Ovary (tissue), 3 donors: ENCODE results near the gene PRKCH.

ENCODE experiments used
- EP300 ChIP-seq: sonication (generic); formaldehyde crosslinking; IDR thresholded peaks from one replicate; pipeline ENCODE4 v1.6.1; 2017; ENCODE audit warnings: antibody characterized with exemption
- POLR2A ChIP-seq: fragments of 450-650 bp; IDR thresholded peaks from one replicate; pipeline ENCODE4 v1.6.1; 2017; ENCODE audit warnings: antibody characterized with exemption, mild to moderate bottlenecking, moderate library complexity
- TF ChIP-seq, protein P1 (sequence below), 3 donors: fragments of 450-650 bp in 2 of 3; fragments of 200-600 bp in 1 of 3; IDR thresholded peaks; one replicate each; pipeline versions ENCODE4 v1.5.1 to v1.8.0; 2016 to 2022; ENCODE audit warnings: antibody characterized with exemption in 3 of 3, mild to moderate bottlenecking in 1 of 3
- donor health status: DM: no; HTN: no; CAD: no.

DNA sequence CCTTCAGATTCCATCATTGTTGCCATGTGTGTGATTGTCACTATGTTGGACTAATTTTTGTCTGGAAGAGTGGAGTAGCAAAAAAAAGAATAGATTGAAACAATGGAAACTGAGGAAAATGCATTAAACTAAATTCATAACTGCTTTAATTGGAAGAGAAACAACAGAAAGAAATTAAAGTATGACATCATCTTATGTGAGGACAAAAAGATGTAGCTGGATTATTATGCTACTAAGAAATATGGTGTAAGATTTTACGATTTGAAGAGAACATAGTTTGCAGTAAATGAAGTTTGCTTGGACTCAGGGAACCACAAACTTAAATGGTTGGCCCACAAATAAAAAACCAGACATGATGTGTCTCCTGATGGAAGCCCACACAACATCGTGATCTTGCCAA, 76.8 kb downstream of the PRKCH start:
- TF ChIP-seq, protein P1, sequence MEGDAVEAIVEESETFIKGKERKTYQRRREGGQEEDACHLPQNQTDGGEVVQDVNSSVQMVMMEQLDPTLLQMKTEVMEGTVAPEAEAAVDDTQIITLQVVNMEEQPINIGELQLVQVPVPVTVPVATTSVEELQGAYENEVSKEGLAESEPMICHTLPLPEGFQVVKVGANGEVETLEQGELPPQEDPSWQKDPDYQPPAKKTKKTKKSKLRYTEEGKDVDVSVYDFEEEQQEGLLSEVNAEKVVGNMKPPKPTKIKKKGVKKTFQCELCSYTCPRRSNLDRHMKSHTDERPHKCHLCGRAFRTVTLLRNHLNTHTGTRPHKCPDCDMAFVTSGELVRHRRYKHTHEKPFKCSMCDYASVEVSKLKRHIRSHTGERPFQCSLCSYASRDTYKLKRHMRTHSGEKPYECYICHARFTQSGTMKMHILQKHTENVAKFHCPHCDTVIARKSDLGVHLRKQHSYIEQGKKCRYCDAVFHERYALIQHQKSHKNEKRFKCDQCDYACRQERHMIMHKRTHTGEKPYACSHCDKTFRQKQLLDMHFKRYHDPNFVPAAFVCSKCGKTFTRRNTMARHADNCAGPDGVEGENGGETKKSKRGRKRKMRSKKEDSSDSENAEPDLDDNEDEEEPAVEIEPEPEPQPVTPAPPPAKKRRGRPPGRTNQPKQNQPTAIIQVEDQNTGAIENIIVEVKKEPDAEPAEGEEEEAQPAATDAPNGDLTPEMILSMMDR (IDR thresholded peaks at IDR 0.05) = no peak
- TF ChIP-seq POLR2A = no peak
- TF ChIP-seq EP300 = no peak
